ENCODE results near the gene AAGAB.

The AAGAB gene

GRCh38 chr15:67175643-67176071 is 78.8 kb downstream of the AAGAB start:
- TF ChIP-seq, protein P1, sequence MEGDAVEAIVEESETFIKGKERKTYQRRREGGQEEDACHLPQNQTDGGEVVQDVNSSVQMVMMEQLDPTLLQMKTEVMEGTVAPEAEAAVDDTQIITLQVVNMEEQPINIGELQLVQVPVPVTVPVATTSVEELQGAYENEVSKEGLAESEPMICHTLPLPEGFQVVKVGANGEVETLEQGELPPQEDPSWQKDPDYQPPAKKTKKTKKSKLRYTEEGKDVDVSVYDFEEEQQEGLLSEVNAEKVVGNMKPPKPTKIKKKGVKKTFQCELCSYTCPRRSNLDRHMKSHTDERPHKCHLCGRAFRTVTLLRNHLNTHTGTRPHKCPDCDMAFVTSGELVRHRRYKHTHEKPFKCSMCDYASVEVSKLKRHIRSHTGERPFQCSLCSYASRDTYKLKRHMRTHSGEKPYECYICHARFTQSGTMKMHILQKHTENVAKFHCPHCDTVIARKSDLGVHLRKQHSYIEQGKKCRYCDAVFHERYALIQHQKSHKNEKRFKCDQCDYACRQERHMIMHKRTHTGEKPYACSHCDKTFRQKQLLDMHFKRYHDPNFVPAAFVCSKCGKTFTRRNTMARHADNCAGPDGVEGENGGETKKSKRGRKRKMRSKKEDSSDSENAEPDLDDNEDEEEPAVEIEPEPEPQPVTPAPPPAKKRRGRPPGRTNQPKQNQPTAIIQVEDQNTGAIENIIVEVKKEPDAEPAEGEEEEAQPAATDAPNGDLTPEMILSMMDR (IDR thresholded peaks at IDR 0.05; ENCODE audit: insufficient read depth, low read length, poor library complexity, severe bottlenecking), result no peak
- H3K36me3 ChIP-seq (ENCODE audit: control insufficient read depth, insufficient read depth, low read length), result peaks cover 2% of the 10 kb centered on the region

GRCh38 chr15:67174864-67175573 is 79.4 kb downstream of the AAGAB start:
- TF ChIP-seq, protein P1 (IDR thresholded peaks at IDR 0.05; ENCODE audit: insufficient read depth, low read length, poor library complexity, severe bottlenecking), result no peak
- Histone ChIP-seq H3K4me3 (replicated peaks; ENCODE audit: low read depth, low read length) (no peak overlapping the region), H3K36me3 (ENCODE audit: control insufficient read depth, insufficient read depth, low read length) (peaks cover 2% of the 10 kb centered on the region), H3K27me3 (replicated peaks; ENCODE audit: control insufficient read depth, insufficient read depth, low read length) (no peaks in the 10 kb centered on the region)
- no peak for DNase-seq (ENCODE audit: extremely low read depth, insufficient read length)

More at GRCh38 chr15:67175643-67176071, 78.8 kb downstream of the AAGAB start:
- DNase-seq (ENCODE audit: extremely low read depth, insufficient read length), result no peak
- Histone ChIP-seq H3K4me3 (replicated peaks; ENCODE audit: low read depth, low read length) (no peak overlapping the region), H3K27me3 (replicated peaks; ENCODE audit: control insufficient read depth, insufficient read depth, low read length) (no peaks in the 10 kb centered on the region)

GRCh38 chr15:67174446-67174845 is 80.0 kb downstream of the AAGAB start:
- peaks cover 2% of the 10 kb centered on the region for H3K36me3 ChIP-seq (ENCODE audit: control insufficient read depth, insufficient read depth, low read length)
- TF ChIP-seq, protein P1 (IDR thresholded peaks at IDR 0.05; ENCODE audit: insufficient read depth, low read length, poor library complexity, severe bottlenecking), result no peak
- no peak overlapping the region for H3K4me3 ChIP-seq (replicated peaks; ENCODE audit: low read depth, low read length)
- DNase-seq (ENCODE audit: extremely low read depth, insufficient read length), result no peak
- no peaks in the 10 kb centered on the region for H3K27me3 ChIP-seq (replicated peaks; ENCODE audit: control insufficient read depth, insufficient read depth, low read length)

DNA sequence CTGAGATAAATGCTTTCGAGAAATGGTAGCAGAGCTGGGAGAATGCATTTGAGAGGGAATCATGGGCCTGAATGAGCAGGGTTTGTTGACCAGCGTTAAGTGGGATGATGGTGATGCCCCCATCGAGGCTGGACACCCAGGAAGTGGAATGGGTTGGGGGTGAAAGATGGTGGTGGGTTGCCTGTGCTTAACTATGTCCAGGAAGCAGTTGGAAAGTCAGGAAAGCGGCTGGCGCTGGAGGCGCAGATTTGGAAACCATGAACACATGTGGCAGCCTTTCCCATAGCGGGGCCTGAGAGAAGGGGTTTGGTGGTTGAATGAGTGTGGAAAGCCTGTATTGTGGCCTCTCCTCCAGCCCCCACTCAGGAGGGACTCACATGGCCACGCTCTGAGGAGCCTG is 80.7 kb downstream of the AAGAB start:
- no peaks in the 10 kb centered on the region for H3K27me3 ChIP-seq (replicated peaks; ENCODE audit: control insufficient read depth, insufficient read depth, low read length)
- no peak for DNase-seq (ENCODE audit: extremely low read depth, insufficient read length)
- H3K4me3 ChIP-seq (replicated peaks; ENCODE audit: low read depth, low read length), result no peak overlapping the region
- peaks cover 2% of the 10 kb centered on the region for H3K36me3 ChIP-seq (ENCODE audit: control insufficient read depth, insufficient read depth, low read length)
- TF ChIP-seq, protein P1 (IDR thresholded peaks at IDR 0.05; ENCODE audit: insufficient read depth, low read length, poor library complexity, severe bottlenecking), result no peak

- no peak for DNase-seq (ENCODE audit: extremely low read depth, insufficient read length)
These were observed 81.5 kb downstream of the AAGAB start for GRCh38 chr15:67173005-67173404.

More at GRCh38 chr15:67173005-67173404, 81.5 kb downstream of the AAGAB start:
- Histone ChIP-seq H3K4me3 (replicated peaks; ENCODE audit: low read depth, low read length) (no peak overlapping the region), H3K36me3 (ENCODE audit: control insufficient read depth, insufficient read depth, low read length) (peaks cover 7% of the 10 kb centered on the region), H3K27me3 (replicated peaks; ENCODE audit: control insufficient read depth, insufficient read depth, low read length) (no peaks in the 10 kb centered on the region)
- TF ChIP-seq, protein P1 (IDR thresholded peaks at IDR 0.05; ENCODE audit: insufficient read depth, low read length, poor library complexity, severe bottlenecking), result no peak
